Measurements from ENCODE around the gene NPIPB6. TPM values are rescaled to one million over a fixed set of nuclear protein-coding genes. Genes with fewer than 3 reads are reported as not detected.

The NPIPB6 gene
- total and polyA plus RNA-seq, 2 experiments from 2014 or later = 1.5 to 1.8 TPM

- TF ChIP-seq EZH2 (IDR thresholded peaks at IDR 0.05; ENCODE audit: low read depth, unreplicated experiment) (no peak), NANOG (IDR thresholded peaks at IDR 0.05; ENCODE audit: borderline replicate concordance) (no peak), ETS1 (IDR thresholded peaks at IDR 0.05) (no peak), CREB1 (CRISPR knock-in tag; IDR thresholded peaks at IDR 0.05; ENCODE audit: low read depth) (no peak)
These were observed 62.2 kb downstream of the NPIPB6 start (continued) for GRCh38 chr16:28301154-28301553.

GRCh38 chr16:28300327-28300726, 63.0 kb downstream of the NPIPB6 start:
- Histone ChIP-seq H4K20me1 (replicated peaks; ENCODE audit: insufficient read depth) (peaks cover 53% of the 10 kb centered on the region), H3K36me3 (ENCODE audit: insufficient read depth) (peaks cover 7% of the 10 kb centered on the region; the same call in 1 of the 2 replicates), H3F3A (replicated peaks; ENCODE audit: low read depth) (0 out of 2 replicates have a peak, but pooled peaks cover 8% of the 10 kb centered on the region), H3K4me3 (no peak overlapping the region), H3K4me2 (no peak overlapping the region), H3K27me3 (ENCODE audit: insufficient read depth) (no peaks in the 10 kb centered on the region), H3K9me2 (ENCODE audit: insufficient read depth) (no peaks in the 10 kb centered on the region), H3K27ac (ENCODE audit: low read depth) (no peak overlapping the region), H3K79me2 (replicated peaks; ENCODE audit: insufficient read depth) (peaks cover 89% of the 10 kb centered on the region), H3K4me1 (ENCODE audit: insufficient read depth) (peaks cover 11% of the 10 kb centered on the region), H2AFZ (no peak overlapping the region)
- DNase-seq (ENCODE audit: low spot score) (no peak), ATAC-seq (no peak)
- Mint-ChIP-seq H3K9me3 (no peaks in the 10 kb centered on the region), H3K27me3 (ENCODE audit: insufficient read depth, low read depth, poor library complexity) (peaks cover 11% of the 10 kb centered on the region), H3K36me3 (ENCODE audit: low read depth) (peaks cover 52% of the 10 kb centered on the region), H3K27ac (no peak overlapping the region), H3K4me3 (no peak overlapping the region), H3K4me1 (peaks cover 32% of the 10 kb centered on the region)
- TF ChIP-seq EZH2phosphoT487 (IDR thresholded peaks at IDR 0.05; ENCODE audit: unreplicated experiment) = no peak
- no peak for TF ChIP-seq JUNB (IDR thresholded peaks at IDR 0.05; ENCODE audit: unreplicated experiment)
- TF ChIP-seq ZNF114 (CRISPR knock-in tag; IDR thresholded peaks at IDR 0.05) = no peak
- no peak for TF ChIP-seq STAT1 (IDR thresholded peaks at IDR 0.05; ENCODE audit: unreplicated experiment)
- no peak for TF ChIP-seq REST (IDR thresholded peaks at IDR 0.05; ENCODE audit: unreplicated experiment)
- TF ChIP-seq ZNF331 (CRISPR knock-in tag; IDR thresholded peaks at IDR 0.05; ENCODE audit: low read depth) = no peak
- no peak for TF ChIP-seq ZNF462 (CRISPR knock-in tag; IDR thresholded peaks at IDR 0.05)
- no peak for TF ChIP-seq EZH2 (IDR thresholded peaks at IDR 0.05; ENCODE audit: low read depth, unreplicated experiment)
- no peak for TF ChIP-seq CTCF (conservative IDR thresholded peaks at IDR 0.05; ENCODE audit: low read depth in 2 of 2)
- TF ChIP-seq CREB1 (CRISPR knock-in tag; IDR thresholded peaks at IDR 0.05; ENCODE audit: low read depth) = no peak
- TF ChIP-seq POLR2AphosphoS5 (IDR thresholded peaks at IDR 0.05; ENCODE audit: low read depth) = no peak
